Breast epithelium (tissue), 4 donors: ENCODE measurements around the gene SCRT2. TPM values are rescaled to one million over a fixed set of nuclear protein-coding genes. Genes with fewer than 3 reads are reported as not detected.

Source experiments
- DNase-seq, 2 donors: peaks; one replicate each; pipeline ENCODE4 v3.0.0-alpha.2; 2019; ENCODE audit warnings: low spot score in 2 of 2
- H3K27ac ChIP-seq, 2 donors: fragments of 200-600 bp; sonication (generic) in 1 of 2; one replicate each; pipeline ENCODE4 v1.5.1; 2016 to 2019; ENCODE audit warnings: mild to moderate bottlenecking in 1 of 2
- H3K27me3 ChIP-seq, 2 donors: fragments of 200-600 bp; sonication (generic) in 1 of 2; one replicate each; pipeline versions ENCODE4 v1.5.1 to v1.6.0; 2017 to 2019; ENCODE audit warnings: control low read depth in 1 of 2, mild to moderate bottlenecking in 1 of 2
- H3K36me3 ChIP-seq: fragments of 200-600 bp; one replicate; pipeline ENCODE4 v1.5.1; 2019
- H3K4me1 ChIP-seq, 2 donors: fragments of 200-600 bp; sonication (generic); one replicate each; pipeline ENCODE4 v1.5.1; 2016 to 2019; ENCODE audit warnings: control low read depth in 1 of 2
- H3K4me3 ChIP-seq, 3 donors: fragments of 200-600 bp; sonication (generic); 1 replicate in 2 of 3; 2 replicates in 1 of 3; pipeline ENCODE4 v1.5.1; 2016 to 2019; ENCODE audit warnings: mild to moderate bottlenecking in 3 of 3, moderate library complexity in 2 of 3
- H3K9me3 ChIP-seq, 2 donors: fragments of 200-600 bp; sonication (generic) in 1 of 2; one replicate each; pipeline ENCODE4 v1.5.1; 2016 to 2019; ENCODE audit warnings: control low read depth in 1 of 2
- CTCF ChIP-seq, 3 donors: fragments of 450-650 bp; IDR thresholded peaks; one replicate each; pipeline ENCODE4 v1.5.1; 2016 to 2017; ENCODE audit warnings: antibody characterized with exemption in 3 of 3, mild to moderate bottlenecking in 3 of 3, moderate library complexity in 3 of 3
- POLR2A ChIP-seq: fragments of 450-650 bp; IDR thresholded peaks from one replicate; pipeline ENCODE4 v1.6.1; 2016; ENCODE audit warnings: antibody characterized with exemption, mild to moderate bottlenecking, moderate library complexity
- POLR2AphosphoS5 ChIP-seq, 3 donors: sonication (generic); formaldehyde crosslinking; IDR thresholded peaks; one replicate each; pipeline ENCODE4 v1.6.1; 2017; ENCODE audit warnings: antibody characterized with exemption in 3 of 3
- intact Hi-C: fragments of 100-400 bp; cut with DNase I; formaldehyde crosslinking; loops from one replicate; pipeline ENCODE4 v1.15.1; 2023; ENCODE audit warnings: low total_unique reads
- total RNA-seq, 3 donors: library from RNA; depleted of rRNA; stranded (reverse); fragments of >200 nt; gene quantifications; one replicate each; pipeline ENCODE4 v1.1.0, GENCODE V29; 2016

Gene SCRT2
- total RNA-seq, 3 donors from 2014 or later, result not detected

DNA sequence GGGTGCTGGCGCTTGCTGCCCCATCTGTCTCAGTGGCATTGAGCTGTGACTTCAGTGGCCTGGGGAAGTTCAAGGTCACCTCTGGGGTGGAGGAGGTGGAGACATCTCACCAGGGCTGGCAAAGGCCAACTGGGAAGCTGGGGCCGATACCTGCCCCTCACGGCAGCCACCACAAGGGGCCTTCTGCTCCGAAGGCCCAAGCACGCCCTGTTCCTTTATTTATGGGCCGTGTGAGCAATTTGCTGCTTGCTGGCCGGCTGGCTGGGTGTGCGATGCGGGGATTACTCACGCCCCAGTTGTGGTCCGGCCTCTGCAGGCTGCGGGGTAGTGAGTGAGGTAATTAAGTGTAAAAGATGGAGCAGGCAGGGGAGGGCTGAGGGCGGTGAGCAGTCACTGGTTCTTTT, 13.2 kb upstream of the SCRT2 start:
- TF ChIP-seq CTCF (IDR thresholded peaks at IDR 0.05), result no peak
- TF ChIP-seq POLR2A, result no peak
- no peak for TF ChIP-seq POLR2AphosphoS5 (IDR thresholded peaks at IDR 0.05)
- Histone ChIP-seq H3K4me3 (no peak overlapping the region), H3K36me3 (no peaks in the 10 kb centered on the region), H3K27ac (no peak overlapping the region), H3K27me3 (peaks cover 0 to 41% of the 10 kb centered on the region in 2 donors), H3K9me3 (no peaks in the 10 kb centered on the region), H3K4me1 (no peaks in the 10 kb centered on the region)
- no peak for DNase-seq
- intact Hi-C loops, result no loop called here

- Histone ChIP-seq H3K4me3 (no peak overlapping the region), H3K27me3 (peaks cover under 1 to 49% of the 10 kb centered on the region in 2 donors), H3K4me1 (no peaks in the 10 kb centered on the region), H3K36me3 (no peaks in the 10 kb centered on the region), H3K9me3 (no peaks in the 10 kb centered on the region), H3K27ac (no peak overlapping the region)
- TF ChIP-seq POLR2AphosphoS5 (IDR thresholded peaks at IDR 0.05) (no peak), CTCF (IDR thresholded peaks at IDR 0.05) (no peak), POLR2A (no peak)
- intact Hi-C loops, result no loop called here
- no peak for DNase-seq
Measured at GRCh38 chr20:687468-688203, 12.0 kb upstream of the SCRT2 start.

GRCh38 chr20:684676-685319, 9.2 kb upstream of the SCRT2 start:
- H3K4me3 ChIP-seq, result no peak overlapping the region
- H3K27ac ChIP-seq, result no peak overlapping the region
- intact Hi-C loops, result no loop called here
- H3K36me3 ChIP-seq, result no peaks in the 10 kb centered on the region
- DNase-seq, result no peak
- TF ChIP-seq POLR2AphosphoS5 (IDR thresholded peaks at IDR 0.05) (no peak), POLR2A (no peak), CTCF (IDR thresholded peaks at IDR 0.05) (no peak)
- H3K9me3 ChIP-seq, result no peaks in the 10 kb centered on the region
- H3K27me3 ChIP-seq, result peaks cover 6 to 74% of the 10 kb centered on the region in 2 donors
- H3K4me1 ChIP-seq, result no peaks in the 10 kb centered on the region

- no peaks in the 10 kb centered on the region for H3K36me3 ChIP-seq
- H3K4me3 ChIP-seq, result no peak overlapping the region
- TF ChIP-seq POLR2A (no peak), POLR2AphosphoS5 (IDR thresholded peaks at IDR 0.05) (no peak), CTCF (IDR thresholded peaks at IDR 0.05) (no peak)
- intact Hi-C loops, result no loop called here
- no peak overlapping the region for H3K27ac ChIP-seq
- H3K9me3 ChIP-seq, result no peaks in the 10 kb centered on the region
- no peaks in the 10 kb centered on the region for H3K4me1 ChIP-seq
- no peak for DNase-seq
- H3K27me3 ChIP-seq, result peaks cover 6 to 80% of the 10 kb centered on the region in 2 donors
Measured at GRCh38 chr20:682123-682522, 6.5 kb upstream of the SCRT2 start.

- intact Hi-C loops, result no loop called here
- TF ChIP-seq POLR2AphosphoS5 (IDR thresholded peaks at IDR 0.05) (no peak), POLR2A (no peak), CTCF (IDR thresholded peaks at IDR 0.05) (no peak)
- Histone ChIP-seq H3K36me3 (no peaks in the 10 kb centered on the region), H3K27ac (no peak overlapping the region), H3K9me3 (no peaks in the 10 kb centered on the region), H3K4me3 (no peak overlapping the region), H3K27me3 (peaks cover 9 to 83% of the 10 kb centered on the region in 2 donors), H3K4me1 (peaks cover 0 to 4% of the 10 kb centered on the region in 2 donors)
- DNase-seq, result no peak
Measured at GRCh38 chr20:680638-681187, 5.1 kb upstream of the SCRT2 start.
